Keratinocyte (primary cell): ENCODE data around the gene LDLRAD4. TPM values are rescaled to one million over a fixed set of nuclear protein-coding genes. Genes with fewer than 3 reads are reported as not detected.

ENCODE experiments used
- DNase-seq: peaks from one replicate; pipeline ENCODE4 v3.0.0-alpha.2; 2011; ENCODE audit warnings: low read depth, missing footprints, low spot score
- FAIRE-seq: peaks from 2 replicates; lab custom pipeline; 2011; peaks lifted over from hg19 to GRCh38; lab: Jason Lieb, UNC
- H2AFZ ChIP-seq: 2 replicates; pipeline ENCODE4 v1.6.0; 2012; ENCODE audit warnings: low read length, control low read depth, inconsistent platforms; ENCODE audit not compliant: control insufficient read depth
- H3K27ac ChIP-seq: 2 replicates; pipeline ENCODE4 v1.5.1; 2011; ENCODE audit warnings: low read length; ENCODE audit not compliant: control insufficient read depth, insufficient read depth
- H3K27me3 ChIP-seq: 3 replicates; pipeline ENCODE4 v1.6.0; 2011; ENCODE audit warnings: low read length; ENCODE audit not compliant: control insufficient read depth, insufficient read depth; ENCODE audit errors: extremely low read depth
- H3K36me3 ChIP-seq, 2 experiments: 2 replicates in 1 of 2; 3 replicates in 1 of 2; pipeline ENCODE4 v1.5.1; 2011; ENCODE audit warnings: low read length in 2 of 2, mild to moderate bottlenecking in 1 of 2; ENCODE audit not compliant: control insufficient read depth in 2 of 2, insufficient read depth in 2 of 2; ENCODE audit errors: extremely low read depth in 1 of 2
- H3K4me1 ChIP-seq: 3 replicates; pipeline ENCODE4 v1.5.1; 2011; ENCODE audit warnings: low read length; ENCODE audit not compliant: control insufficient read depth, insufficient read depth; ENCODE audit errors: extremely low read depth
- H3K4me2 ChIP-seq: 3 replicates; pipeline ENCODE4 v1.6.0; 2011; ENCODE audit warnings: low read depth, low read length; ENCODE audit not compliant: control insufficient read depth, insufficient read depth; ENCODE audit errors: extremely low read depth
- H3K4me3 ChIP-seq, 3 experiments: fragments of 200-600 bp in 1 of 3; sonication (generic) in 1 of 3; 2 replicates in 2 of 3; 3 replicates in 1 of 3; pipeline ENCODE4 v1.5.1; 2011 to 2016; ENCODE audit warnings: low read length in 3 of 3, mild to moderate bottlenecking in 3 of 3, control low read depth in 2 of 3, inconsistent platforms in 1 of 3, low read depth in 1 of 3, mixed read lengths in 1 of 3, mixed run types in 1 of 3, moderate library complexity in 1 of 3; ENCODE audit not compliant: control insufficient read depth in 2 of 3, insufficient read depth in 2 of 3; ENCODE audit errors: extremely low read depth in 1 of 3
- H3K79me2 ChIP-seq: 2 replicates; pipeline ENCODE4 v1.6.0; 2012; ENCODE audit warnings: low read length; ENCODE audit not compliant: control insufficient read depth, insufficient read depth
- H3K9ac ChIP-seq: 3 replicates; pipeline ENCODE4 v1.6.0; 2011; ENCODE audit warnings: low read length; ENCODE audit not compliant: control insufficient read depth, insufficient read depth; ENCODE audit errors: extremely low read depth
- H3K9me1 ChIP-seq: 3 replicates; pipeline ENCODE4 v1.6.0; 2011; ENCODE audit warnings: low read length; ENCODE audit not compliant: control insufficient read depth, insufficient read depth; ENCODE audit errors: extremely low read depth
- H3K9me3 ChIP-seq: 2 replicates; pipeline ENCODE4 v1.5.1; 2012; ENCODE audit warnings: low read depth, low read length; ENCODE audit not compliant: control insufficient read depth
- H4K20me1 ChIP-seq: 3 replicates; pipeline ENCODE4 v1.6.0; 2011; ENCODE audit warnings: low read length; ENCODE audit not compliant: control insufficient read depth, insufficient read depth; ENCODE audit errors: extremely low read depth
- EZH2 ChIP-seq: IDR thresholded peaks from one replicate; pipeline ENCODE4 v1.6.1; 2012; ENCODE audit warnings: inconsistent platforms, mild to moderate bottlenecking, low read length, moderate library complexity
- dilution Hi-C: fragments of 300-500 bp; cut with MboI; formaldehyde crosslinking; loops from one replicate; pipeline ENCODE4 v1.7.0; 2020; ENCODE audit warnings: low sequenced_read_pairs; ENCODE audit not compliant: extremely low pct_ligation_motif_present
- polyA plus RNA-seq, 5 experiments: library from polyadenylated mRNA; depleted of rRNA in 3 of 5; stranded (reverse) in 3 of 5; stranded (forward) in 1 of 5; unstranded in 1 of 5; fragments of >200 nt; gene quantifications; 1 replicate in 1 of 5; 2 replicates in 3 of 5; 3 replicates in 1 of 5; pipeline versions ENCODE4 v1.2.1 to v1.2.3, GENCODE V29; 2011 to 2012; ENCODE audit warnings: missing spikeins in 2 of 5, low read depth in 1 of 5, low replicate concordance in 1 of 5
- TF ChIP-seq, protein P1 (sequence below), 3 experiments: IDR thresholded peaks in 1 of 3; conservative IDR thresholded peaks in 1 of 3; optimal IDR thresholded peaks in 1 of 3; 2 replicates in 2 of 3; 3 replicates in 1 of 3; pipeline versions ENCODE3 to v1.5.1; 2011; ENCODE audit warnings: low read length in 3 of 3, mild to moderate bottlenecking in 3 of 3, moderate library complexity in 2 of 3, control low read depth in 1 of 3, inconsistent platforms in 1 of 3; ENCODE audit not compliant: insufficient read depth in 2 of 3; ENCODE audit errors: extremely low read depth in 1 of 3

Gene LDLRAD4
- polyA plus RNA-seq, 1 donor (not counting 4 experiments of a cell fraction or from before 2014, with no cell fraction given), result not detected

- DNase-seq, result no peak
- Histone ChIP-seq H3K4me2 (no peak overlapping the region), H3K27me3 (no peaks in the 10 kb centered on the region), H3K27ac (no peak overlapping the region), H3K4me3 (no peak overlapping the region), H3K9me3 (no peaks in the 10 kb centered on the region), H3K9me1 (no peaks in the 10 kb centered on the region), H4K20me1 (no peaks in the 10 kb centered on the region), H3K79me2 (no peaks in the 10 kb centered on the region), H3K4me1 (no peaks in the 10 kb centered on the region), H3K36me3 (no peaks in the 10 kb centered on the region), H2AFZ (no peak overlapping the region), H3K9ac (no peak overlapping the region)
- TF ChIP-seq, protein P1, sequence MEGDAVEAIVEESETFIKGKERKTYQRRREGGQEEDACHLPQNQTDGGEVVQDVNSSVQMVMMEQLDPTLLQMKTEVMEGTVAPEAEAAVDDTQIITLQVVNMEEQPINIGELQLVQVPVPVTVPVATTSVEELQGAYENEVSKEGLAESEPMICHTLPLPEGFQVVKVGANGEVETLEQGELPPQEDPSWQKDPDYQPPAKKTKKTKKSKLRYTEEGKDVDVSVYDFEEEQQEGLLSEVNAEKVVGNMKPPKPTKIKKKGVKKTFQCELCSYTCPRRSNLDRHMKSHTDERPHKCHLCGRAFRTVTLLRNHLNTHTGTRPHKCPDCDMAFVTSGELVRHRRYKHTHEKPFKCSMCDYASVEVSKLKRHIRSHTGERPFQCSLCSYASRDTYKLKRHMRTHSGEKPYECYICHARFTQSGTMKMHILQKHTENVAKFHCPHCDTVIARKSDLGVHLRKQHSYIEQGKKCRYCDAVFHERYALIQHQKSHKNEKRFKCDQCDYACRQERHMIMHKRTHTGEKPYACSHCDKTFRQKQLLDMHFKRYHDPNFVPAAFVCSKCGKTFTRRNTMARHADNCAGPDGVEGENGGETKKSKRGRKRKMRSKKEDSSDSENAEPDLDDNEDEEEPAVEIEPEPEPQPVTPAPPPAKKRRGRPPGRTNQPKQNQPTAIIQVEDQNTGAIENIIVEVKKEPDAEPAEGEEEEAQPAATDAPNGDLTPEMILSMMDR (optimal IDR thresholded peaks at IDR 0.05 in 1 of 3, IDR thresholded peaks at IDR 0.05 in 1 of 3, conservative IDR thresholded peaks at IDR 0.05 in 1 of 3; ENCODE audit: extremely low read depth in 1 of 3, insufficient read depth in 2 of 3, low read length in 3 of 3), result no peak
- TF ChIP-seq EZH2, result no peak
- dilution Hi-C loops, result no loop called here
- no peak for FAIRE-seq
Measured at GRCh38 chr18:13622751-13623150, 404.2 kb downstream of the LDLRAD4 start.

DNA sequence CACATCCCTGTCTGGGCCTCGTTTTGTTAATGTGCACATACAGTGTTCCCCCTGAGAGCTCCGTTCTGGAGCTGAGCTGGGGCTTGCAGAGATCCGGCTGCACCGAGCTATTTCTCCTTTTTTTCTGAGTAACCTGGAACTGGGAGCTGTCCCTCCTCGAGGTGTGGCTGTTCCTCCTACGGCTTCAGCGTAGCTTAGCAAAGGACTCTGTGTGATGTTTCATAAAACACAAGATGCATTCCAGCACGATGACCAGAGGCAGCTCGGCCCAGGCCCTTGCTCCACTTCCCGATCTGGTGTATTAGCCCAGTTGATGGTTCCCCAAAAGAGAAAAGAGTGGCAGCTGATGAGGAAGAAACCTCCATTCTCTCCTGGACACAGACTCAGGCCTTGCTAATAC, 404.8 kb downstream of the LDLRAD4 start:
- DNase-seq, result no peak
- dilution Hi-C loops, result no loop called here

More for the DNA sequence above, 404.8 kb downstream of the LDLRAD4 start:
- Histone ChIP-seq H3K9me1 (no peaks in the 10 kb centered on the region), H4K20me1 (no peaks in the 10 kb centered on the region), H3K4me3 (no peak overlapping the region), H3K9ac (no peak overlapping the region), H3K4me1 (no peaks in the 10 kb centered on the region), H3K79me2 (no peaks in the 10 kb centered on the region), H3K4me2 (no peak overlapping the region), H3K27ac (no peak overlapping the region), H3K27me3 (no peaks in the 10 kb centered on the region), H3K36me3 (no peaks in the 10 kb centered on the region), H3K9me3 (no peaks in the 10 kb centered on the region), H2AFZ (no peak overlapping the region)
- FAIRE-seq, result no peak
- TF ChIP-seq EZH2, result no peak
- TF ChIP-seq, protein P1 (optimal IDR thresholded peaks at IDR 0.05 in 1 of 3, IDR thresholded peaks at IDR 0.05 in 1 of 3, conservative IDR thresholded peaks at IDR 0.05 in 1 of 3; ENCODE audit: extremely low read depth in 1 of 3, insufficient read depth in 2 of 3, low read length in 3 of 3), result no peak
